Activated CD8-positive, alpha-beta memory T cell treated with anti-CD3 and anti-CD28 coated beads, Interleukin-2, amount 50 U/mL, for 48 hours (primary cell): ENCODE measurements around the gene TSPAN3.

ENCODE experiments used
- DNase-seq: peaks from one replicate; pipeline ENCODE4 v3.0.0-alpha.2; 2020

Gene TSPAN3

DNA sequence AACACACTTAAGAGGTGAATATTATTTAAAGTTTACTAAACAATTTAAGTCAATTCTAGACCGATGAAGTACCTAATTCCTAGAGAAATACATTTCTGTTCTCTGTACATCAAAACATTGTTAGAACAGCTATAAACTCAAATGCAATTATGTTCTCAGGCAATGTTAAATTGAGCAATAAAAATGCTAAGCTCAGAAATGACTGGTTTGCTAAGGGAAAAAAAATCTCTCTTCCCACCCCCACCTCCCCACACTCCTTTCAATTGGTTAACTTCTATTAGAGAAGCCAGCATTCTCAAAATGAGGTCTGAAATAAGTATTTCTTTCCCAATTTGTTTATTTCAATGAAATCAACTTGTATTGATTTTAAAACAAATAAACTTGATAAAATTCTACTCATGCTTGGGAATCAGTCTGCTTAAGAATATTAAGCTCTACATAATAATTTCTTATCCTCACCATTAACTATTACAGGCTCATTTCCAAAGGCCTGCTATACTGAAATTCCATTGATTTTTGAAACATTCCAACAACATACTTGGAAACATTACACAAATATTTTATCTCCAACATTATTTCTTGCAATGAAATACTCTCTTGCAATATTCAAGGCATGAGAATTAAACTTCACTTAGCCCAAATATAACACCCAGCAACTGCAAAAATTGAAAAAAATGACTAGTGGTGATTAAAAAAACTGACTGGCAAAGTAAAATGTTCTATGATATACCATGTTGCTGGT, 22.6 kb downstream of the TSPAN3 start:
- no peak for DNase-seq

DNA sequence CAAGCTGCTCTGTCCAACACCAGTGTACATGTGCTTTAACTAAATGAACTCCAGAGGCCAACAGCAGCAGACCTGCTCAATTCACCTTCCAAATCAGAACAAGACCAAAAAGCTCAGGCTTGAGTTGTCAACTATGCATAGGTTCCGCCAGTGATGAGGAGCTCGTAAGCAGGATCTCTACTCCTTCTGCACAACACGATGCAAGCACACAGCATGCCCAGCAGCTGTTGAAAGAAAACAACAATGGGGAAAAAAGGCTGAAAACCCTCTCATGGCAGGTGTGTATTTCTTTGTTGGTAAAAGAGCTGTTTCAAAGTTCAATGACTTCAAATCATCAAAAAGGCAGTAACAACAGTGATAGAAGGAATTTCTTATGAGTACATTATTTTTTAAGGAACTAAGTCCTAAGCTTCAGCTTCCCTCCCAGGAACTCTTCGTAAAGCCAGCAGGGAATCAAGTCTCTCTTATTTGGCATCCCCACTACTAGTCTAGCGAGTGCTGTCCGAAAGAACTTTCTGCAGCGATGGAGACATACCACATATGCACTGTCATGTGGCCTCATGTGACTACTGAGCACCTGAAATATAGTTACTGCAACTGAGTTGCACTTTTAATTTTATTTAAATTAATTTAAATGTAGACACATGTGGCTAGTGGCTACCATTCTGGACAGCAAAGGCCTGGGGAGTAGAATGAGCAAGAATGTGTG, 24.1 kb downstream of the TSPAN3 start:
- DNase-seq = no peak

GRCh38 chr15:77045985-77046384, 24.9 kb downstream of the TSPAN3 start:
- DNase-seq = no peak

GRCh38 chr15:77044228-77045042, 26.5 kb downstream of the TSPAN3 start:
- no peak for DNase-seq

DNA sequence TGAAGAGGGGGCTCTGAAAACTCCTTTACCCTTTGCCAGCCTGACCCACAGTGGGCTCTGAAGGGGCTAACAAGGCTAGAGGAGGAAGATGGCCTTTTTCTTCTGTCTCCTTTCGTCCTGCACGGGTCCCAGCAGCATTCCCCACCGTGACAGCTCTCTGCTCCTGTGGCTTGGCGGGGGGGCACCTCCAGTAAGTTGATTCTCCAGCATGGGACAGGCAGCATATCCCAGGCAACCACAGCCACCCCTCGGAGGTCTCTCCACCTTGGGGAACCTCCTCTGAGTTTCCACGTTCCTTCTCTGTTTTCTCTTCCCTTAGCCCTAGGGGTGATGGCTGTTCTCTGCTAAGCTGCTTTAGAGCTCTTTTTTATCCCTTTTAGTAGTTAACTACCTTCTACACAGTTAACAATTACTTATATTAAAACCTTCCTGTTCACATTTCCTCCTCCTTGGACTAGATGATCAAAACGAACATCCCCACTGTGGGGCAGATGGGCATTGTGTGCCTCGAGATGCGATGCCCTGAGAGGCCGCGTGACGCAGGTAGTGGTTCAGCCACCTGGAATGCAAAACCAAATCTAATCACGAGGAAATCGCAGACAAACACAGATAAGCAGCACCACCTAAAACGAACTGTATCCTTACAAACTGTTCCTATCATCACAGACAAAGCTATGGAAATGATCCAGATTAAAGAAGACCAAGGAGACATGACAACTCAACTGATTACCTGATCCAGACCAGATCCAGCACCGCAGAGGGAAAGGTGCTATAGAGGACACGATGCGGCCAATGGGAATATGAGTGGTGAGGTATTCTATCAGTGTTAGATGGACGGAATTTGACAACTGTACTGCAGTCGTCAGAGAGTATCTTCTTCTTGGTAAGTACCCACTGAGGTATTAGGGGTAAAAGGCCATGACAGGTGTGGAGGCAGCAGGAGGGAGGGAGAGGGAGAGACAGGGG, 27.7 kb downstream of the TSPAN3 start:
- DNase-seq = no peak

- DNase-seq = no peak
Observed at GRCh38 chr15:77042245-77042919, 28.5 kb downstream of the TSPAN3 start.

DNA sequence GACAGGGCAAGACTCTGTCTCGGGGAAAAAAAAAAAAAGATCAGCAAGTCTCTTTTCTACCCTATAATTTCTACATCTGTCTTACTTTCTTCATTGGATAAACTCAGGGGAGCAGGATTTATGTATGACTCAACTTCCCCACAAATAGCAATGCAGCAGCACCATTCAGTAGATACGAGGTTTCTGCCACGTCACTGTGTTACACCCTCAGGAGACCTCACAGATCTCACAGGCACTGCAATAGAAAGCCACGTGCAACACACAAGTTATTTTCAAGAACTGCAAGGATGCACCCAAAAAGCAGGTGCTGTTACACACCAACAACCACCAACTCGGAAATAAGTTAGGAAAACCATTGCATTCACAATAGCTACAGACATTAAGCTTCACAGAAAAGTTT, 30.2 kb downstream of the TSPAN3 start:
- no peak for DNase-seq

DNA sequence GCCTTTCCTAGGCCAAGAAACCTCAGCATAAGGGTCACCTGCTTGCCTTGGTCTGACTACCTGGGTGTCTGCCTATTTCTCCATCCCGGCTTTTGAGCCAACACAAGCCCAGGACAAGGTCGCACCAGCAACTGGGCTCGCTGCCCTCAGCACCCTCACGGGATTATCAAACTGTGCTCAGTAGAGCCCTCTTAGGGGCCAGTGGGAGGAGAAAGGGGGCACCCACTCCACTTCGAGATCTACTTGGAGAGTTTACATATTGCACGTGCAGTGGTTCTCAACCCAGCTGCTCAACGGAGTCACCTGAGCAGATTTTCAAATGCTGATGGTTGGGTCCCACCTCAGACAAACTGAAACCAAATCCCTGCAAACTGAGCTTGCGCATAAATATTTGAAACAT, 31.1 kb downstream of the TSPAN3 start:
- no peak for DNase-seq

DNA sequence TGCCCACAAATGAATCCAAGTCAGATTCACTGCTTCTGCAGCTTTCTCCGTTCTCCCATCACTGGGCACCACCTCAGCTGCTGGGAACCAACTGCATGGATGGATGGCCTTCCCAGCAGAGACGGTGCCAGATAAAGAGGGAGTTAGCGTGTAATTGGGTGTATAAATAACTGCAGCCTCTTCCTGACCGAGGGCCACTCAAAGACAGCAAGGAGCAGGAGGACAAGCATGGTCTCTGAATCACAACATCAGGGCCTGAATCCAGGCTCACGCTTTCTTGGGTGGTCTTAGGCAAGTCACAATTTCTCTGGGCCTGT, 31.7 kb downstream of the TSPAN3 start:
- no peak for DNase-seq

DNA sequence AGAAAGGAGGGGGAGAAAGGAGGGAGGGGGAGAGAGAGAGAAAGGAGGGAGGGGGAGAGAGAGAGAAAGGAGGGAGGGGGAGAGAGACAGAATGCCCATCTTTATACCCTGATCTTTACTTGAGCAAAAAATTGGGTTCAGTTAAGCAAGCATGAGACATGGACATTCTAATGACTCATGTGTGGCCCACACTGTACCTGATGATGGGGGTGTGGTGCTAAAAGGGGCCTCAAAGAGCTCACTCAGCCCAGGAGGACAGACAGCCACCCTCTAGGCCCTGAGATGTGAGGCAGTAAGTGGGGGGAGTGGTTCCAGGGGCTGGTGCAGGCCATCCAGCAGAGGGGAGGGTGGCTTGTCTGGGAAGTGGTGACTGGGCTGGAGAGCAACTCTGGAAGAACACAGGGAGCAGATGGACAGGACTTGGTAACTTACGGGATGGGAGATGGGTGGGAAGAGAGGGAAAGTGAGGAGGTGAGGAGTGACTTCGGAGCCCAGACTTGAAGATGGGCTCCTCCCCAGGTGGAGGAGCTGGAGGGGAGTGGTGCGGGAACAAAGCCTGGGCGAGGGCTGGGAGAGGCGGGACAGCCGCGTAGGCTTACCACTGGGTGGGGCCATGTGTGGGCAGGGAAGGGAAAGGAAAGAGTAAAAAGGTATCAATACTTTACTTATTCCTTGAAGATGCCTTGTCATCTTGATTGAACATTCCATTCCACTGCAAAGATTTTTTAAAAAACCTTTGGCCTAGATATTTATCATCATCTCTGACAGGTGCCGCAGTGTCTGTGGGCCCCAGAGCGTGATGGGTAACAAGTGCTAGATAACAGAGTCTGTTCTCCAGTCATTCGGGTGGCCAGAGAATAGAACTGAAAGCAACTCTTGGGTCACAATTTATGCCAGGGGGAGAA, 32.3 kb downstream of the TSPAN3 start:
- no peak for DNase-seq

GRCh38 chr15:77037388-77038209, 33.3 kb downstream of the TSPAN3 start:
- no peak for DNase-seq

- no peak for DNase-seq
Observed at GRCh38 chr15:77036537-77037387, 34.1 kb downstream of the TSPAN3 start.

DNA sequence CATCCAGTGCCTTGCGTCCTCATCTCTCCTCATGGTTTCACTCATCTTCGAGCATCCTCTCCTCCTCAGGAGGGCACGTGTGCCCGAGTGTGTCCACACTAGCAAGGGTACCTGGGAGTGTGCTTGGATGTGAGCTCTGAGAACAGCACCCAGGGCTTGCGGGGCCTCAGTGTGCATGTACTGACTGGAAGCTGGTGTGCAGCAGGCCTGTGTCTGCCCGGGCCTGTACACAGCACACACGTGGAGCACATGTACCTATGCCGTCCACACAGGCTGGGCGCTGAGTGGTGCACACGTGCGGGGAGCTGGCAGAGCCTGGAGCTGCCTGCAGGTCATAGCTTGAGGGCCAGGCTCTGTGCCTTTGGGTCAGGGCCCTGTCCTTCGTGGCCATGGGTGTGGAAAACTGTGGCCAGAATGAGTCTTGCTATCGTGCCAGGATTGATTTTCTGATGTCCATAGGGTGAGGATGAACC, 34.9 kb downstream of the TSPAN3 start:
- no peak for DNase-seq

DNA sequence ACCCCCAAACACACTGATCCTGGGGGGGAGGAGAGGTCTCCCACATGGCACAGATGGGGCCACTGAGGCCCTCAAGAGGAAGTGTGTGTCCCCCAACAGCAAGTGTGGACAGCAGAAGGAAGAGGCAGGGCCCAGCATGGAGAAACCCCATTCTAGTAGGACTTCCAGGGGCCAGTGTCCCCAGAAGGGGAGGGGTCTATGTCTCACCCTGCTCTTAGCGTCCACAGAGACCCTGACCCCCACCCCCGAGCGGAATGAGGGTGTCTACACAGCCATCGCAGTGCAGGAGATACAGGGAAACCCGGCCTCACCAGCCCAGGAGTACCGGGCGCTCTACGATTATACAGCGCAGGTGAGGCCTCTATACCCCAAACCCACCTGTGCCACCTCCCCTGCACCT, 35.3 kb downstream of the TSPAN3 start:
- no peak for DNase-seq

DNA sequence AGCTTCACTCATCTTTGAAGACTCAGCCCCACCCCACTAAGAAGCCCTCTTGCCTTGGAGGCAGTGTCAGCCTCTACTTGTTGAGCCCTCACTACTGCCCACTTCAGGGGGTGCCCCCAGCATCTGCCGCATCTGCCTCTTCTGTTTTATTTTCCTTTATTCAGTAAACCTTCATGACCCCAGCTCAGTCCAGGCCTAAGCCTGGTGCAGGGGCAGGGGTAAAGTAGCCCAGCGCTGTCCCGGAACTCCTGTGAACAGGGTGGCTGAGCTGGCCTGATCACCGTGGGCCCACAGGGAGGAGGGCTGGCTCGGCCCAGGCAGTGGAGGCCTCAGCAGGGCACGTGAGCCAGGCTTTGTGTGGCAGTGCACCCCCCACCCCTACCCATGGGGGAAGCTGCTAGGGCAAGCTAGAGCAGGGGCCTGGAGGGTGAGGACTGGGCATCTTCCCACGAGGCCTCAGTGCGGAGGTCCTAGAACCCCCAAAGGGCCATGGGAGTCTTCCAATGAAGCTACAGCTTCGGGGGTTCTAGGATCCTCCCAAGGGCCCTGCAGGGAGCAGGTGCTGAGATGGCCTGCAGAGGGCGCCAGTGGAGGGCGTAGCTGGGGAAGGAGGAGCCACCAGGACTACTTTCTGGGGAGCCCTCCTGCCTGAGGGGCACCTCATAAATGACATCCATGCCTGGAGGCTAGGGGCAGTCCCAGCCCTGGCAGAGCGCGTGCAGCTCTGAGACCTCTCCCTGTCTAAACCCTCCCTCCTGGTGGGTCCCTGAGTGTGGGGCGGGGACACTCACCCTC, 36.0 kb downstream of the TSPAN3 start:
- DNase-seq = peak; percentile 86

DNA sequence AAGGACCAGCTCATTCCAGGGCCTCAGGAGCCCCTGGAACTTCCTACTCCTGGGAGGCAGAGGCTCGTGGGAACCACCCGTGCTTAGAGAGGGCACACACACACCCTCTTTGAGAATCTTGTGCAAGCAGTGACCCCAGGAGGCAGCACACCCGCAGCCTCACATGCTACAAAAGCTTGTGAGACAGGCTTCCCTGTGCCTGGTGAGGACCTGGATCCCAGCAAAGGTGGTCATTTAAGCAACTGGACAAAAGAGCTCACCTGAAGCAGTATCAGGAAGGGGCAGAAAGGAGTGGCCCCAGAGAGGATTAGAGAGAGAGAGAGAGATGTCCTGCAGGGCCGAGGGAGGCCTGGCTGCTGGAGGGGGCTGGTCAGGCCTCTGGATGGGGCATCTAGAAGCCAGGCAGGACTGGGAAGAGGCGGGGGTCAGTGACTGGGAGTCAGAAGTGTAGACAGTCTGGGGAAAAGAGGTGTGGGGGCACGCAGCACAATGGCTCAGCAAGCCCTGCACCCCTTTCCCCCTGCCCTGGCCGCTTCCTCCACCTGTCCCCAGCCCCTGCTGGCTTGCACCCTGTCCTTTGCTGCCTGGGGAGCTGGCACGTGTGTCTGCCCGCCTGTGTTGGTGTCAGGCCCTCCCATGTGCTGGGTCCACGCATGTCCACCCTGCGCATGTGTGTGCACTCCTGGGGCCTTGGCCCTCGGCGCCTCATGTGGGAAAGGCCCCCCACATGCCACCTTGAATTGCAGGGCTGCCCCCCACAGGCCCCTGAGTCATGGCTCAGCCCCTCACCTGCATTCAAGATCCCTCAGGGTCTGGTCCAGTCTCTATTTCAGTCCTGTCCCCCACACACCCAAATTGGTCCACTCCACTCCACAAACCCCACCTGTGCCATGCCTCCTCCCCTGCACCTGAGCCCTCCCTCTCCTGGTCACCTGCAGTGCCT, 36.9 kb downstream of the TSPAN3 start:
- peak; percentile 50 for DNase-seq

- no peak for DNase-seq
Observed at GRCh38 chr15:77033417-77033728, 37.5 kb downstream of the TSPAN3 start.
